Upper lobe of left lung (tissue), 6 donors: ENCODE results near the gene PACS2. TPM values are rescaled to one million over a fixed set of nuclear protein-coding genes. Genes with fewer than 3 reads are reported as not detected.

Experiments
- ATAC-seq, 2 donors: fragments of 200-7000 bp; cut with Tn5 transposase; one replicate each; pipeline ENCODE4 v1.9.1; 2022; ENCODE audit warnings: mild to moderate bottlenecking in 2 of 2, moderate library complexity in 2 of 2; ENCODE audit not compliant: low FRiP score in 2 of 2
- DNase-seq, 2 donors: peaks; one replicate each; pipeline ENCODE4 v3.0.0-alpha.2; 2019 to 2020
- H3K27ac ChIP-seq, 4 donors: fragments of 200-600 bp; sonication (generic); one replicate each; pipeline ENCODE4 v1.5.1; 2016 to 2019
- H3K27me3 ChIP-seq, 4 donors: fragments of 200-600 bp; sonication (generic); one replicate each; pipeline ENCODE4 v1.5.1; 2017 to 2019
- H3K36me3 ChIP-seq, 4 donors: fragments of 200-600 bp; sonication (generic); one replicate each; pipeline ENCODE4 v1.5.1; 2016 to 2019
- H3K4me1 ChIP-seq, 4 donors: fragments of 200-600 bp; sonication (generic); one replicate each; pipeline ENCODE4 v1.5.1; 2018 to 2019
- H3K4me3 ChIP-seq, 4 donors: fragments of 200-600 bp; sonication (generic); one replicate each; pipeline ENCODE4 v1.5.1; 2017 to 2019; ENCODE audit warnings: mild to moderate bottlenecking in 2 of 4, moderate library complexity in 1 of 4
- H3K9me3 ChIP-seq, 4 donors: fragments of 200-600 bp; sonication (generic); one replicate each; pipeline ENCODE4 v1.5.1; 2018 to 2019
- EP300 ChIP-seq, 4 donors: sonication (generic); formaldehyde crosslinking; IDR thresholded peaks; one replicate each; pipeline ENCODE4 v1.5.1; 2017; ENCODE audit warnings: antibody characterized with exemption in 4 of 4, control low read depth in 2 of 4
- POLR2A ChIP-seq, 4 donors: fragments of 450-650 bp; IDR thresholded peaks; one replicate each; pipeline ENCODE4 v1.5.1; 2016 to 2017; ENCODE audit warnings: antibody characterized with exemption in 4 of 4, mild to moderate bottlenecking in 2 of 4
- POLR2AphosphoS5 ChIP-seq, 2 donors: sonication (generic); formaldehyde crosslinking; IDR thresholded peaks; one replicate each; pipeline ENCODE4 v1.5.1; 2017; ENCODE audit warnings: antibody characterized with exemption in 2 of 2
- WGBS, 2 donors: methylation state at CpG; one replicate each; pipeline ENCODE4 v1.1.5; 2017 to 2018; 5-methylcytosine and 5-hydroxymethylcytosine counted together
- total RNA-seq, 6 donors: library from RNA; depleted of rRNA in 4 of 6; stranded (reverse); fragments of >200 nt in 4 of 6; gene quantifications; one replicate each; pipeline versions ENCODE4 v1.1.0 to v1.2.1, GENCODE V29; 2016 to 2021
- TF ChIP-seq, protein P1 (sequence below), 6 experiments: fragments of 450-650 bp in 4 of 6; fragments of 200-600 bp in 2 of 6; sonication (generic) in 2 of 6; IDR thresholded peaks; one replicate each; pipeline ENCODE4 v1.5.1; 2016 to 2019; ENCODE audit warnings: antibody characterized with exemption in 6 of 6
- donor health status: DM: no; HTN: no; CAD: no; lungs with moderate emphysema.
- donor health status: DM: no; HTN: yes; CAD: no; lungs with severe emphysema.

Gene PACS2
- total RNA-seq, 6 donors from 2014 or later, result 53.4 to 204 (median 86.5) TPM

DNA sequence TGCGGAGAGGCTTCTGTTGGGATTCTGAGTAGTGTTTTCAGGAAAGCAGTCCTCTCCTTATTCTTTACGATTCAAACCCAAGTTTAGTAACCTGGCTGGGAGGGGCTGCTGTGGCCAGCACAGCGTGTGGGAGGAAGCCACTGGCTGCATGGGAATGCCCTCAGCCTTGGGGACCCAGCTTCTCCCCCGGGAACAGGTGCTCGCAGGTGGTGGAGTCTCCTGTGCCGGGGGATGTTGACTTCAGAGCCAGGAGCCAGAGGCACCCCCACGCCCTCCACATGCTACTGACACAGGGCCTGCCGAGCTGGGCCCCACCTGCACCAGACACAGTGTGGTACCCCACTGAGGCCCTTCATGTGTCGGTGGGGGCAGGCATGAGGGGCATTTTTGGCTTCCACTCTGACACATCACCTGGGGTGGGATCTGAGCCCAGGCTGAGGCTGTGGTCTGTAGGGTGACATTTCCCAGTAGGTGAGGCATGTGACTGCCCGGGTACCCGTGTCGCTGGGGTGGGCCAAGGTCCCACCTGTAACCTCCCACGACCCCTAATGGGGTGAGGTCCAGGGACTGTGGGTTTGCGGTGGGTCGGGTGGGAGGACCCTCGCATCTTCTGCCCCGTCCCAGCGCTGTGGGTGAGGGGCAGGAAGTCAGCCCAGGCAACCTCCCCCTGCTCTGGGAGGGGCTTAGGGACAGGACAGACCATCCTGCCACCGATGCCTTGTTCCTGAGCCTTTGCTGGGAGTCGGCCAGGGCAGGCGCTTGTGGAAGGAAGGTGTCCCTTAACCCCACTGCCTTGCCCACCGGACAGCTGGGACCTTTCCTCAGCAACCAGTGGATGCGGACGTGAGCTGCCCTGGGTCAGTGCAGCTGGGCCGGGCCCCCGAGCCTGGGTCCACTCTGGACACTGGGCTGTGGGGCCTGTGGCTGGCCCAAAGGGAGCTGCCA lies 131.6 kb downstream of the PACS2 start:
- WGBS, 2 donors, result 93 to 96% methylated on average over 17 to 18 of the region's 26 CpGs
- Histone ChIP-seq H3K36me3 (peaks cover 0 to 44% (median 23%) of the 10 kb centered on the region in 4 donors), H3K27me3 (no peaks in the 10 kb centered on the region), H3K27ac (no peak overlapping the region), H3K4me3 (no peak overlapping the region), H3K9me3 (no peaks in the 10 kb centered on the region), H3K4me1 (peaks cover 7 to 9% (median 7%) of the 10 kb centered on the region in 4 donors)
- TF ChIP-seq POLR2AphosphoS5 (IDR thresholded peaks at IDR 0.05) (no peak), EP300 (IDR thresholded peaks at IDR 0.05) (no peak), POLR2A (IDR thresholded peaks at IDR 0.05) (no peak)
- TF ChIP-seq, protein P1, sequence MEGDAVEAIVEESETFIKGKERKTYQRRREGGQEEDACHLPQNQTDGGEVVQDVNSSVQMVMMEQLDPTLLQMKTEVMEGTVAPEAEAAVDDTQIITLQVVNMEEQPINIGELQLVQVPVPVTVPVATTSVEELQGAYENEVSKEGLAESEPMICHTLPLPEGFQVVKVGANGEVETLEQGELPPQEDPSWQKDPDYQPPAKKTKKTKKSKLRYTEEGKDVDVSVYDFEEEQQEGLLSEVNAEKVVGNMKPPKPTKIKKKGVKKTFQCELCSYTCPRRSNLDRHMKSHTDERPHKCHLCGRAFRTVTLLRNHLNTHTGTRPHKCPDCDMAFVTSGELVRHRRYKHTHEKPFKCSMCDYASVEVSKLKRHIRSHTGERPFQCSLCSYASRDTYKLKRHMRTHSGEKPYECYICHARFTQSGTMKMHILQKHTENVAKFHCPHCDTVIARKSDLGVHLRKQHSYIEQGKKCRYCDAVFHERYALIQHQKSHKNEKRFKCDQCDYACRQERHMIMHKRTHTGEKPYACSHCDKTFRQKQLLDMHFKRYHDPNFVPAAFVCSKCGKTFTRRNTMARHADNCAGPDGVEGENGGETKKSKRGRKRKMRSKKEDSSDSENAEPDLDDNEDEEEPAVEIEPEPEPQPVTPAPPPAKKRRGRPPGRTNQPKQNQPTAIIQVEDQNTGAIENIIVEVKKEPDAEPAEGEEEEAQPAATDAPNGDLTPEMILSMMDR (IDR thresholded peaks at IDR 0.05), result no peak
- DNase-seq (peak in 1 of 2 donors; percentile 62), ATAC-seq (no peak)

DNA sequence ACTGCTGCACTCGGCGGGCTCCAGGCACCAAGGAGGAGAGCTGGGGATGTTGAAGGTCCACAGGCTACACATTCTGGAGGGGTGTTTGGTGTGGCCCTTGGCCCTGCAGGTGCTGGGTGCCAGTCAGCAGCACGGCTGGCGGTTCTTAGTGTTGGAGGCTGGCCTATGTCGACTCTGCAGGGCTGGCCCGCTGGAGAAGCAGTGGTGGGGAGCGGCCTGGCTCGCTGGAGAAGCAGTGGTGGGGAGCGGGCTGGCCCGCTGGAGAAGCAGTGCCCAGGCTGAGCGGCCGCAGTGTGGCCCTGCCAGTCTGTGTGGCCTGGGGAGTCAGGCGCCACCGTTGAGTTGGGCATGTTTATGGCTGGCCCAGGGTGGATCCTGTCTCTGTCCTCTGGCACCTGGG lies 132.4 kb downstream of the PACS2 start:
- TF ChIP-seq, protein P1 (IDR thresholded peaks at IDR 0.05), result no peak
- no peak for TF ChIP-seq EP300 (IDR thresholded peaks at IDR 0.05)
- no peak for TF ChIP-seq POLR2AphosphoS5 (IDR thresholded peaks at IDR 0.05)
- H3K27me3 ChIP-seq, result no peaks in the 10 kb centered on the region
- ATAC-seq (no peak), DNase-seq (peak in 1 of 2 donors; percentile 67)
- H3K4me3 ChIP-seq, result no peak overlapping the region
- H3K36me3 ChIP-seq, result peaks cover 0 to 47% (median 27%) of the 10 kb centered on the region in 4 donors
- no peak overlapping the region for H3K27ac ChIP-seq
- no peaks in the 10 kb centered on the region for H3K9me3 ChIP-seq
- peaks cover 7 to 9% (median 7%) of the 10 kb centered on the region in 4 donors for H3K4me1 ChIP-seq
- WGBS, 2 donors, result 97 to 100% methylated on average over 2 to 7 of the region's 14 CpGs

Other genes starting within 250 kb of the PACS2 start
- 10 to 100 TPM in 1 of 6 donors, 1 to 10 TPM in 5; 3.0 to 14.7 (median 7.0) TPM for gene GPR132, start 249.3 kb upstream of the PACS2 start, total RNA-seq
- 10 to 100 TPM; 14.9 to 43.4 (median 23.8) TPM for gene JAG2, start 146.0 kb upstream of the PACS2 start, total RNA-seq
- 10 to 100 TPM; 17.9 to 87.5 (median 54.9) TPM for gene NUDT14, start 133.4 kb upstream of the PACS2 start, total RNA-seq
- gene BTBD6, start 66.2 kb upstream of the PACS2 start, total RNA-seq, result 10 to 100 TPM; 36.4 to 71.7 (median 49.8) TPM
- 100 to 1,000 TPM in 1 of 6 donors, 10 to 100 TPM in 5; 38.6 to 195 (median 52.7) TPM for gene BRF1, start 13.7 kb upstream of the PACS2 start, total RNA-seq
- gene TEX22, start 83.8 kb downstream of the PACS2 start, total RNA-seq, result 1 to 10 TPM in 3 of 6 donors, not detected in 3; 1.2 to 2.1 (median 1.9) TPM
- 100 to 1,000 TPM in 2 of 6 donors, 10 to 100 TPM in 4; 64.8 to 315 (median 94.9) TPM for gene MTA1, start 105.1 kb downstream of the PACS2 start, total RNA-seq
- 100 to 1,000 TPM in 5 of 6 donors, 10 to 100 TPM in 1; 55.5 to 422 (median 190) TPM for gene CRIP2, start 160.1 kb downstream of the PACS2 start, total RNA-seq
- gene CRIP1, start 172.1 kb downstream of the PACS2 start, total RNA-seq, result 100 to 1,000 TPM in 4 of 6 donors, 10 to 100 TPM in 2; 26.2 to 425 (median 200) TPM
- 10 to 100 TPM; 13.8 to 38.5 (median 17.4) TPM for gene TEDC1, start 176.5 kb downstream of the PACS2 start, total RNA-seq
- gene TMEM121, start 211.8 kb downstream of the PACS2 start, total RNA-seq, result 1 to 10 TPM in 4 of 6 donors, under 1 TPM in 1, not detected in 1; 0.69 to 4.6 (median 3.8) TPM